GM18867 (cell line): Measurements from ENCODE around the gene FAM131A.

ENCODE experiments used
- ATAC-seq: cut with Tn5 transposase; IDR thresholded peaks from one replicate; pipeline ENCODE4 v1.9.1; 2021; ENCODE audit warnings: mild to moderate bottlenecking, moderate library complexity; ENCODE audit not compliant: unreplicated experiment

FAM131A gene

DNA sequence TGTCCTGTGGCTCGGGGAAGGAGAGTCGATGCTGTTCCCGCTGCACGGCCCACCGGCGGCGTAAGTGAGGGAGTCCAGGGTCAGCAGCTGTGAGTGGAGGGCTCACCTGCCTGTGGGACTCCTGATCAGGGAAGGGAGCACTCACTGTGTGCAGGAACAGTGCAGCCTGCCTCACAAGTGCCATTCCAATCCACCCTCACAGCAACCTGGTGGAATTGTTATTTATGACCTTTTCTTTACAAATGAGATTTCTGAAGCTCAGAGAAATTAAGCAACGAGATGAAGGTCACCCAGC is 51.5 kb downstream of the FAM131A start:
- ATAC-seq, result no peak

DNA sequence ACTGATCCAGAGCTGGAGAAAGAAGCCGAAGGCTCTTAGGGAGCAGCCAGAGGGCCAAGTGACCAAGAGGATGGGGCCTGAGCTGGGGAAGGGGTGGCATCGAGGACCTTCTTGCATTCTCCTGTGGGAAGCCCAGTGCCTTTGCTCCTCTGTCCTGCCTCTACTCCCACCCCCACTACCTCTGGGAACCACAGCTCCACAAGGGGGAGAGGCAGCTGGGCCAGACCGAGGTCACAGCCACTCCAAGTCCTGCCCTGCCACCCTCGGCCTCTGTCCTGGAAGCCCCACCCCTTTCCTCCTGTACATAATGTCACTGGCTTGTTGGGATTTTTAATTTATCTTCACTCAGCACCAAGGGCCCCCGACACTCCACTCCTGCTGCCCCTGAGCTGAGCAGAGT is 52.0 kb downstream of the FAM131A start:
- ATAC-seq, result no peak

DNA sequence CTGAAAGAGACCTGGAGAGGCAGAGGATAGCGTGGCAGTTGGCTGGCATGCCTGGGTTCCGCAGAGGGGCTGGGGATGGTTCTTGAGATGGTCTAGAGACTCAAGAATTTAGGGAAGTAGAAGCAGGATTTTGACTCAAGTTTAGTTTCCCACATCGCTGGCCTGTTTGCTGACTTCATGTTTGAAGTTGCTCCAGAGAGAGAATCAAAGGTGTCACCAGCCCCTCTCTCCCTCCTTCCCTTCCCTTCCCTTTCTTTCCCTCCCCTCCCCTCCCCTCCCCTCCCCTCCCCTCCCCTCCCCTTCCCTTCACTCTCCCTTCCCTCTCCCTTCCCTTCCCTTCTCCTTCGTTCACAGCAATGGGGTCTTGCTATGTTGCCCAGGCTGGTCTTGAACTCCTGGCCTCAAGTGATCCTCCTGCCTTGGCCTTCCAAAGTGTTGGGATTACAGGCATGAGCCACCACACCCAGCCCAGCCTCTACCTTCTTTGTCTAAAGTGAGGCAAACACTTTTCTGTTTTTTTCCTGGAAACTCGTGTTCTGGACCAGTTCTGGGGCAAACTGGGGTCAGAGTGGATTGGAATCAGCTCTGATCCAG is 52.6 kb downstream of the FAM131A start:
- no peak for ATAC-seq

DNA sequence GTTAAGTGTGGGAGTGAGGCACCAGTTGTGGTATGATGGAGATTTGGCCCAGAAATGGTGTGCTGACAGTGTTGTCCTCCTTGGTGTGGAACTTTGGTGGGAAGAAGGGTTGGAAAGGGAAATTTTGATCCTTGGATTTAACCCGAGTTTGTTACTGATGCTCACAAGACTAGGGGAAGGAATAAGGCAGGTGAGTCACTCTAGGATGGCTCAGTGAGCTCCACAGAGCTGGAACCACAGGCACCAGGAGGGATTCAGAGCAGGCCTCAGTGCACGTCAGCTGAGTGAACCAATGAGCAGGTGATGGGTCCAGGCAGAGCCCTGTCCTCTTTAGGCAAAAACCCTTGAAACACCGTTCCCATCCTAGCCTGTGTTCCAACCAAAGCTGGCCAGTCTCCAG is 53.9 kb downstream of the FAM131A start:
- ATAC-seq, result no peak

DNA sequence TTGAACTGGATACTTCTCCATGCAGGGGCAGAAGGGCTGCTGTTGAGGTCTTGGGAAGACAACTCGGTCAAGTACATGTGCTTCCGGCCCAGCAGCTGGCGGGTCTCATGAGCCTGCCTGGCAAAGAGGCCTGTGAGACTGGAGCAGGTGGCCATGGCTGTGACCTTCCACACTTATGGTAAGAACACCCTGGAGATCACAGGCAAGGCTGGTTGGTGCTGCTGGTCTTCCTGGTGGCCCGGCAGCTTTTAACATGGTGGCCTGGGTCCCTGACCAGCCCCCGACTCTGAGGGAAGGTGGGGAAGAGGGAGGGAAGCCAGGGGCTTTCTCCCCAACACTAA is 57.9 kb downstream of the FAM131A start:
- no peak for ATAC-seq
